Small intestine (tissue), 7 donors: ENCODE data around the gene SYCE1. TPM values are rescaled to one million over a fixed set of nuclear protein-coding genes. Genes with fewer than 3 reads are reported as not detected.
"Not testable (repeated sequence)": the region's sequence is repeated elsewhere in the genome, so short reads cannot be mapped to it uniquely, and the experiment has no call there.

Experiments used
- DNase-seq, 2 donors: peaks; one replicate each; pipeline versions ENCODE4 v3.0.0 to v3.0.0-alpha.2; 2013
- FAIRE-seq: peaks from 2 replicates; lab custom pipeline; 2012; peaks lifted over from hg19 to GRCh38; lab: Jason Lieb, UNC
- H3K27ac ChIP-seq, 3 donors: one replicate each; pipeline ENCODE4 v1.5.1; 2013; ENCODE audit warnings: low read length in 2 of 3, mild to moderate bottlenecking in 2 of 3, control low read depth in 1 of 3, inconsistent platforms in 1 of 3, low read depth in 1 of 3, moderate library complexity in 1 of 3
- H3K27me3 ChIP-seq, 3 donors: one replicate each; pipeline ENCODE4 v1.6.1; 2013; ENCODE audit warnings: low read length in 3 of 3, inconsistent platforms in 1 of 3; ENCODE audit not compliant: control insufficient read depth in 3 of 3, insufficient read depth in 3 of 3
- H3K36me3 ChIP-seq, 3 donors: one replicate each; pipeline ENCODE4 v1.6.1; 2013; ENCODE audit warnings: low read length in 3 of 3, inconsistent platforms in 1 of 3, low read depth in 1 of 3, mild to moderate bottlenecking in 1 of 3, moderate library complexity in 1 of 3; ENCODE audit not compliant: control insufficient read depth in 3 of 3, insufficient read depth in 2 of 3
- H3K4me1 ChIP-seq, 3 donors: one replicate each; pipeline ENCODE4 v1.6.1; 2013; ENCODE audit warnings: low read length in 2 of 3, inconsistent platforms in 1 of 3, low read depth in 1 of 3, mild to moderate bottlenecking in 1 of 3, moderate library complexity in 1 of 3; ENCODE audit not compliant: control insufficient read depth in 3 of 3, insufficient read depth in 2 of 3
- H3K4me3 ChIP-seq, 3 donors: one replicate each; pipeline ENCODE4 v1.5.1; 2013; ENCODE audit warnings: low read length in 3 of 3, control low read depth in 1 of 3, inconsistent platforms in 1 of 3, low read depth in 1 of 3, mild to moderate bottlenecking in 1 of 3, moderate library complexity in 1 of 3
- H3K9me3 ChIP-seq, 2 donors: one replicate each; pipeline ENCODE4 v1.6.1; 2013; ENCODE audit warnings: low read depth in 1 of 2, low read length in 1 of 2; ENCODE audit not compliant: control insufficient read depth in 2 of 2, insufficient read depth in 1 of 2
- WGBS, 3 donors: extraction: QIAGEN DNeasy Blood & Tissue Kit; methylation state at CpG; one replicate each; pipeline ENCODE4 v1.1.7; 2013; 5-methylcytosine and 5-hydroxymethylcytosine counted together
- polyA plus RNA-seq, 4 donors: library from polyadenylated mRNA; stranded (reverse) in 3 of 4; unstranded in 1 of 4; fragments of 200-250 nt in 3 of 4; fragments of 120-200 nt in 1 of 4; gene quantifications; one replicate each; pipeline versions ENCODE4 v1.2.1 to v1.2.3, GENCODE V29; 2013
- donor health status: healthy with polysubstance abuse.
- donor health status: control.
- donor health status: control.
- donor health status: Bipolar disorder and iron deficiency.
- donor health status: healthy.

The SYCE1 gene
- polyA plus RNA-seq, 4 donors, result 0.09 to 0.24 TPM; not detected in 2

GRCh38 chr10:133599869-133600268 is 34.5 kb upstream of the SYCE1 start:
- not testable (repeated sequence) for FAIRE-seq

DNA sequence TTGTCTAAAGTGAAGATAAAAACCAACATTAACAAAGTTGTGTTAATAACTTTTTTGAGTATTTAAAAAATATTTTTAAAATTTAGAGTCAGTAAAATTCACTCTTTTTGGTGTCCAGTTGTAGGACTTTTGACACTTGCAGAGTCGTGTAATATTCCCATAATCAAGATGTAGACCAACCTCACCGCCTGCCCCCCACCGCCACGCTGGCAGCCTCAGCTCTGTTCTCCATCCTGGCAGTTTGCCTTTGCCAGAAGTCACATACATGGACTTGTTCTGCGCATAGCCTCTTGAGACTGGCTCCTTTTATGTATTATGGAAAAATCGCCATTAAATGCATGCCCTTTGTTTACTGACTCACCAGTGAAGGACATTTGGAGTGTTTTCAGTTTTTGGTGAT is 27.3 kb upstream of the SYCE1 start:
- Histone ChIP-seq H3K36me3 (no peaks in the 10 kb centered on the region), H3K4me1 (no peaks in the 10 kb centered on the region), H3K9me3 (peaks cover 0 to 3% of the 10 kb centered on the region in 2 donors), H3K4me3 (no peak overlapping the region), H3K27ac (no peak overlapping the region), H3K27me3 (peaks cover 0 to 3% (median 0%) of the 10 kb centered on the region in 3 donors)
- 72 to 77% (median 75%) methylated on average over 6 of the region's 6 CpGs for WGBS, 3 donors
- no peak for DNase-seq
- no peak for FAIRE-seq

More at GRCh38 chr10:133599869-133600268, 34.5 kb upstream of the SYCE1 start:
- DNase-seq, H3K4me1 ChIP-seq, H3K36me3 ChIP-seq, H3K27ac ChIP-seq, H3K4me3 ChIP-seq, H3K27me3 ChIP-seq, H3K9me3 ChIP-seq: not testable (repeated sequence)
- WGBS, 3 donors, result 60 to 71% (median 70%) methylated on average over 8 of the region's 8 CpGs

GRCh38 chr10:133590970-133591359 is 25.6 kb upstream of the SYCE1 start:
- DNase-seq (no peak), FAIRE-seq (no peak)
- WGBS, 3 donors, result 77 to 81% (median 78%) methylated on average over 10 of the region's 10 CpGs
- H3K36me3 ChIP-seq, result no peaks in the 10 kb centered on the region
- peaks cover 0 to 3% (median 0%) of the 10 kb centered on the region in 3 donors for H3K27me3 ChIP-seq
- no peak overlapping the region for H3K27ac ChIP-seq
- no peaks in the 10 kb centered on the region for H3K4me1 ChIP-seq
- no peak overlapping the region for H3K4me3 ChIP-seq
- H3K9me3 ChIP-seq, result peaks cover 0 to 3% of the 10 kb centered on the region in 2 donors

DNA sequence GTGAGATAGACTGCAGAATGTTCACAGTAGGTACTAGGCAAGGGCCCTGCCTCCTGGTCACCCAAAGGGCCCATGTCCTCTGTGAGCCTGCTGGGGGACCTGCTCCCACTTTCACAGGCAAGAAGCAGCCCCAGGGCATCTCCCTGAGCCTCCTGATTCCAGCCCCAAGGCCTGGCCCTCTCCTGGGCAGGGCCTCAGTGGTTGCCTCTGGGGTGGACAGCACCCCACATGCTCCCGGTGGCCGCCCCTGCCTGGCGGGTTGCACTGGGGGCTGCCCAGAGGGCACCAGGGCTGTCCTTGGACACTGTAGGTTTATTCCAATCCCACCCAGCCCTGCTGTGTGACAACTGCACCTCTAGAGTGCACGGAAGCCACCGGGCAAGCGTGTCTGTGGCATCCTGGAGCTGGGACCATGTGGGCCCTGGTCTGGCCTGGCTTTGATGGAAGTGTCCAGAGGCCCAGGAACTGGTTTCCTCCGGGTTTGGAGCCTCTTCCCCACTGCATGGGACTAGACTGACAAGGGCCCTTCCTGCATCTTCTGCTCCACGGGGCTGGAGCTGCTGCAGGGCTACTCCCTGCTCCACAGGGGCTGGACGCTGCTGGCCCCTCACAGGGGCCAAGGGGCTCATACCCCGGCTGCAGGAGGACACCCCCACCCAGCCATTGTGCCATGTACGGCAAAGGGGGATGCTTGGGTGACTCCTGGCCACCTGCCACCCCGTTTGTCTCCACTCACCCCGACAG is 25.0 kb upstream of the SYCE1 start:
- Histone ChIP-seq H3K27ac (no peak overlapping the region), H3K9me3 (peaks cover 0 to 3% of the 10 kb centered on the region in 2 donors), H3K4me3 (no peak overlapping the region), H3K4me1 (no peaks in the 10 kb centered on the region), H3K36me3 (no peaks in the 10 kb centered on the region), H3K27me3 (peaks cover 0 to 3% (median 0%) of the 10 kb centered on the region in 3 donors)
- DNase-seq (no peak), FAIRE-seq (no peak)
- WGBS, 3 donors, result 64 to 72% (median 69%) methylated on average over 13 of the region's 13 CpGs

GRCh38 chr10:133577037-133577436 is 11.7 kb upstream of the SYCE1 start:
- not testable (repeated sequence) for H3K36me3 ChIP-seq, H3K9me3 ChIP-seq, H3K4me1 ChIP-seq, FAIRE-seq, H3K4me3 ChIP-seq, DNase-seq, H3K27me3 ChIP-seq, H3K27ac ChIP-seq
- WGBS, 3 donors, result 59 to 88% (median 88%) methylated on average over 8 to 20 of the region's 31 CpGs

- 70 to 82% (median 78%) methylated on average over 1 of the region's 1 CpG for WGBS, 3 donors
- FAIRE-seq, H3K36me3 ChIP-seq, H3K4me3 ChIP-seq, DNase-seq, H3K27me3 ChIP-seq, H3K4me1 ChIP-seq, H3K27ac ChIP-seq, H3K9me3 ChIP-seq: not testable (repeated sequence)
Measured at GRCh38 chr10:133573460-133573859, 8.1 kb upstream of the SYCE1 start.

DNA sequence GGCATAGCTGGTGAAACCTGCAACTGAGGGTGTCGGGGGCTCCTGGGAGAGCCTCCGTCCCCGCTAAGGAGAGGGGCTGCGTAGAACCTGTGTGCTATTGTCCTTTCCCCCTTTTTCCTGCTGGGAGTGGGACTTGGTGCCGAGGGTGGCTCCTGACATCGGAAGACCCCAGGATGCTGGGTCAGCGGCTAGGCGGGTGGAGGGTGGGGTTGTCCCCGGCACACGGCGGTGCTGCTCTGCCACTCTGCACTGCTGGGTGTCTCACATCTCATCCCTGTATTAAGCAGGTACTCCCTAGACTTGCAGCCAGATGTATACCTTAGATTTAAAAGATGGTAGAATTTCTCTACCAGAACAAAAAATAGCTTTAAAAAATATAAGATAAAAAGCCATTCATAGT is 6.7 kb upstream of the SYCE1 start:
- H3K9me3 ChIP-seq, result not testable (repeated sequence)
- WGBS, 3 donors, result 89 to 93% (median 92%) methylated on average over 11 of the region's 11 CpGs

GRCh38 chr10:133569801-133570200 is 4.4 kb upstream of the SYCE1 start:
- 49 to 58% (median 52%) methylated on average over 14 to 17 of the region's 21 CpGs for WGBS, 3 donors
- H3K9me3 ChIP-seq, result peaks cover 0 to 25% of the 10 kb centered on the region in 2 donors
- DNase-seq, H3K4me1 ChIP-seq, H3K27me3 ChIP-seq, H3K36me3 ChIP-seq, H3K27ac ChIP-seq, FAIRE-seq, H3K4me3 ChIP-seq: not testable (repeated sequence)

More for the DNA sequence above, 6.7 kb upstream of the SYCE1 start:
- not testable (repeated sequence) for H3K27ac ChIP-seq, H3K27me3 ChIP-seq, H3K4me3 ChIP-seq, H3K36me3 ChIP-seq, H3K4me1 ChIP-seq, FAIRE-seq, DNase-seq
